GM23248 (cell line): ENCODE results near the gene CDRT4.

ENCODE experiments used
- EZH2 ChIP-seq: fragments of 200-600 bp; sonication (generic); IDR thresholded peaks from 2 replicates; pipeline ENCODE4 v1.6.1; 2018; ENCODE audit warnings: antibody characterized with exemption, mild to moderate bottlenecking; ENCODE audit not compliant: insufficient read depth, poor library complexity, severe bottlenecking
- EZH2phosphoT487 ChIP-seq: fragments of 200-600 bp; sonication (generic); IDR thresholded peaks from 2 replicates; pipeline ENCODE4 v1.6.1; 2018; ENCODE audit warnings: antibody characterized with exemption, moderate library complexity, mild to moderate bottlenecking, low read depth; ENCODE audit not compliant: insufficient read depth

GRCh38 chr17:15513058-15513791, 45.8 kb upstream of the CDRT4 start:
- no peak for TF ChIP-seq EZH2
- TF ChIP-seq EZH2phosphoT487: no peak
